ENCODE results near the gene ZMYND12.

The ZMYND12 gene

GRCh38 chr1:42463921-42464320 is 8.1 kb upstream of the ZMYND12 start:
- ChIA-PET POLR2A (no interaction called here), CTCF (no interaction called here)
- TF ChIP-seq, protein P1, sequence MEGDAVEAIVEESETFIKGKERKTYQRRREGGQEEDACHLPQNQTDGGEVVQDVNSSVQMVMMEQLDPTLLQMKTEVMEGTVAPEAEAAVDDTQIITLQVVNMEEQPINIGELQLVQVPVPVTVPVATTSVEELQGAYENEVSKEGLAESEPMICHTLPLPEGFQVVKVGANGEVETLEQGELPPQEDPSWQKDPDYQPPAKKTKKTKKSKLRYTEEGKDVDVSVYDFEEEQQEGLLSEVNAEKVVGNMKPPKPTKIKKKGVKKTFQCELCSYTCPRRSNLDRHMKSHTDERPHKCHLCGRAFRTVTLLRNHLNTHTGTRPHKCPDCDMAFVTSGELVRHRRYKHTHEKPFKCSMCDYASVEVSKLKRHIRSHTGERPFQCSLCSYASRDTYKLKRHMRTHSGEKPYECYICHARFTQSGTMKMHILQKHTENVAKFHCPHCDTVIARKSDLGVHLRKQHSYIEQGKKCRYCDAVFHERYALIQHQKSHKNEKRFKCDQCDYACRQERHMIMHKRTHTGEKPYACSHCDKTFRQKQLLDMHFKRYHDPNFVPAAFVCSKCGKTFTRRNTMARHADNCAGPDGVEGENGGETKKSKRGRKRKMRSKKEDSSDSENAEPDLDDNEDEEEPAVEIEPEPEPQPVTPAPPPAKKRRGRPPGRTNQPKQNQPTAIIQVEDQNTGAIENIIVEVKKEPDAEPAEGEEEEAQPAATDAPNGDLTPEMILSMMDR (IDR thresholded peaks at IDR 0.05; ENCODE audit: insufficient read depth, low read length, missing control alignments), result no peak
- no peak for DNase-seq (ENCODE audit: low read depth, low spot score)
- H3K4me3 ChIP-seq (ENCODE audit: low read depth, low read length), result peak overlapping the region; percentile 71; the same call in 1 of the 2 replicates

- TF ChIP-seq, protein P1 (IDR thresholded peaks at IDR 0.05; ENCODE audit: insufficient read depth, low read length, missing control alignments), result no peak
- POLR2A ChIA-PET, result no interaction called here
- H3K4me3 ChIP-seq (ENCODE audit: low read depth, low read length), result peak within 1 kb of the TSS; percentile 71
- peak; percentile 82 for DNase-seq (ENCODE audit: low read depth, low spot score)
- CTCF ChIA-PET, result no interaction called here
These were observed 7.3 kb upstream of the ZMYND12 start, which contains the start of gene CCDC30 for GRCh38 chr1:42462828-42463763. TSS of gene CCDC30 (plus strand) at chr1:42463286. CDS start at chr1:42480552, 17,266 bp downstream.

DNA sequence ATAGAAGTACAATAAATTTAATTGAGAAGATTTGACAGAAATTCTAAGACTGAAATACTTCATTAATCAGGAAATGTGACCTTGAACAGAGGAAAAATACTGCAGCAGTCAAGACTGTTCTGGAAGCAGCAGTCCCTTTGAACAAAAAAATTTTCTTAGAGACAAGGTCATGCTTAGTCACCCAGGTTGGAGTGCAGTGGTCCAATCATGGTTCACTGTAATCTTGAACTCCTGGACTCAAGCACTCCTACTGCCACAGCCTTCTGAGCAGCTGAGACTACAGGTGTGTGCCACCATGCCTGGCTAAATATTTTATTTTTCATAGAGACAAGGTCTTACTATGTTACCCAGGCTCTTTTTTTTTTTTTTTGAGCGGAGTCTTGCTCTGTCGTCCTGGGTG is 5.4 kb upstream of the ZMYND12 start:
- no peak overlapping the region for H3K4me3 ChIP-seq (ENCODE audit: low read depth, low read length)
- TF ChIP-seq, protein P1 (IDR thresholded peaks at IDR 0.05; ENCODE audit: insufficient read depth, low read length, missing control alignments), result no peak
- ChIA-PET POLR2A (no interaction called here), CTCF (no interaction called here)
- no peak for DNase-seq (ENCODE audit: low read depth, low spot score)

- DNase-seq (ENCODE audit: low read depth, low spot score), result no peak
- peak overlapping the region; percentile 71 for H3K4me3 ChIP-seq (ENCODE audit: low read depth, low read length)
- TF ChIP-seq, protein P1 (IDR thresholded peaks at IDR 0.05; ENCODE audit: insufficient read depth, low read length, missing control alignments), result no peak
- ChIA-PET CTCF (interaction anchor here (0.9 kb wide), 1 partner anchor 309 kb away, joined by 3 read pairs; no protein-coding TSS in a partner anchor), POLR2A (interaction anchor here (0.6 to 1.0 kb wide), 5 partner anchors 16 to 169 kb away, joined by 3 to 4 read pairs (median 4); partner anchors contain the start of gene FOXJ3)
These were observed 900 bp upstream of the ZMYND12 start for GRCh38 chr1:42456754-42457089.

- DNase-seq (ENCODE audit: low read depth, low spot score), result no peak
- no peak overlapping the region for H3K4me3 ChIP-seq (ENCODE audit: low read depth, low read length)
- CTCF ChIA-PET, result no interaction called here
- POLR2A ChIA-PET, result no interaction called here
- TF ChIP-seq, protein P1 (IDR thresholded peaks at IDR 0.05; ENCODE audit: insufficient read depth, low read length, missing control alignments), result no peak
These were observed 1.4 kb downstream of the ZMYND12 start for GRCh38 chr1:42454403-42454802.

GRCh38 chr1:42453386-42453785 is 2.4 kb downstream of the ZMYND12 start:
- H3K4me3 ChIP-seq (ENCODE audit: low read depth, low read length), result no peak overlapping the region
- TF ChIP-seq, protein P1 (IDR thresholded peaks at IDR 0.05; ENCODE audit: insufficient read depth, low read length, missing control alignments), result no peak
- no peak for DNase-seq (ENCODE audit: low read depth, low spot score)
- ChIA-PET POLR2A (no interaction called here), CTCF (no interaction called here)
